ENCODE results near the gene CIROP.

The CIROP gene

DNA sequence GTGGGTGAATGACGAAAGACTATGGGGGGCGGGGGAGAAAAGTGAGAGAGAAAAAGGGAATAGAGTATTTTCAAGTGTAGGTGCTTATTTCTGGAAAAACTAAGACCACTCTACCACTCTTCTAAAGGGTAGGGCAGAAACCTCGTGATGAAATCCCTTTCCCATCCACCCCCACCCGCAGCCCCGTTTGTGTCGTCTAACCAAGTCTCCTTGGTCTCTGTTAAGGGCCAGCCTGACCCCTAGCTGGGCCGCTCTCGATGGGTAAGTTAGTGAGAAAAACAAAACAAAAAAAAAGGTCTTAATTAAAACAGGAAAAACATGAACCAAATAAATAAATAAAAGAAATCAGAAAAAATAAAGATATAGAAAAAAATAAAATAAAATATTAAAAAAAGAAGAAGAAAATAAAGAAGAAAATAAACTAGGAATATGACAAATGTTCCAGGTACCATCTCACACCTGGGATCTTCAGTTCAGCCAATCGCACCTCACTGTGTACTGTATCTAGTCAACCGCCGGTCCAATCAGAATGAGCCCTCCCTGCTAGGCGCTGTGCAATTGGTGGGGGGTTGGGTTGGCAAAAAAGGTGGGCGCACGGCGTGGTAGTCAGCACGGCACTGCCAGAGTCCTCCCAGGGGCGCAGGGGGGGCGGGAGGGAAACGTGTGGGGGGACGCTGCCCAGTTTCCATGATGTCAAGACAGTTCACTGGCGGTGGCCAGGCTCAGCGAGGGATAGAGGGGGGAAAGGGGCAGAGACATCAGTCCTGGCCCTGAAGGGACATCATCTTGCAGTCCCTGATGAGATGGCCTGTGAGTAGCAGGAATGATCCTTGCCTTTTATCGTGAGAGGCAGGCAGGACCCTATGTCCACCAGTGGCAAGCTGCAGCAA, 37.7 kb downstream of the CIROP start:
- DNase-seq (ENCODE audit: low read depth in 2 of 2), result no peak

DNA sequence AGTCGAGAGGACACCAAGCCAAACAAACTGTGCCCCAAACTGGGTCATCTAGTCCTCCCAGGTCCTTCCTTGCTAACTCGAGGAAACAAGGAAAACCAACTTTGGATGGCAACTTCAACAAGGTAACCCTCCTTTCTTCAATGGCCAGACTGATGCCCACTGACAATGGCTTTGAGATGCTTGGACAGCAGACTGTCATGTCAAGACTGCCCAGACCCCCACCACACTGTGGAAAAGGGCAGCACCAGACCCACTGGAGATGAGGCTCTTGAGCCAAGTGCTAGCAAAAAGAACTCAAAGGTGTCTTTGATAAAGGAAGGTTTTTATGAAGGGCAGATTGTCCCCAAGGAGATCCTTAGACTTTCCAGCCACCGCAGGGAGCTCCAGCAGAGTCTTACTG, 38.4 kb downstream of the CIROP start:
- no peak for DNase-seq (ENCODE audit: low read depth in 2 of 2)

DNA sequence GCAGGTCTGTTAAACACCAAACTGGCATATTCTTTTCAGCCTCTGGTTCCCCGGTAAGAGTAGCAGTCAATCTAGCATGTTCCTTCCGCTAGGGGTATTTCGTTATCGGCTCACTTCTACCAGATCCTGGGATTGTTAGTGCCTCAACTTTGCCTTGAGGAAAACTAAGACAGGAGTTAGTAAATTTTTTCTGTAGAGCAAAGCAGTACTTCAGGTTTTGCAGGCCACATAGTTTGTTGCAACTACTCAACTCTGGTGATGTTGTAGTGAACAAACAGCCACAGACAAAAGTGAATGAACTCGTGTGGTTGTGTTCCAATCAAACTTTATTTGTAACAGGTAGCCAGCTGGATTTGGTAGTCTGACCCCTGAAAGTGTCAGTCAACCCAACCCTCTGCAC, 41.2 kb downstream of the CIROP start:
- no peak for DNase-seq (ENCODE audit: low read depth in 2 of 2)

DNA sequence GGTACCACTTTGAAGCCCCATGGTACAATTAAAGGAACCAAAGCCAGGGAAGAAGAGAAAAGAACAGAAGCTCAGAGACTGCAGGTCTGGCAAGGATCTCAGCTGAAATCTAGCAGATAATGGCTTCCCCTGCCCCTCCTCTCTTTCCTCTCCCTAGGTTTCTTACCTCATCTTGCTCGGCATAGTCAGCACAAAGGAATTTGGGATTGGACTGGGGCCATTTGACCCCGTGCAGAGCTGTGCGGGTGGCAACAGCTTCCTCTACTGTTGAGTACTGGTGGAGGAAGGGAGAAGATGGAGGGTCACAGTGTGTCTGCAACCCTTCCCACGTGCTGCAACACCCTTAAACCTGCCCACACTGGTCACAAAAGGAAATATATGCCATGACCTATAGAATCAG, 42.8 kb downstream of the CIROP start:
- no peak for DNase-seq (ENCODE audit: low read depth in 2 of 2)

DNA sequence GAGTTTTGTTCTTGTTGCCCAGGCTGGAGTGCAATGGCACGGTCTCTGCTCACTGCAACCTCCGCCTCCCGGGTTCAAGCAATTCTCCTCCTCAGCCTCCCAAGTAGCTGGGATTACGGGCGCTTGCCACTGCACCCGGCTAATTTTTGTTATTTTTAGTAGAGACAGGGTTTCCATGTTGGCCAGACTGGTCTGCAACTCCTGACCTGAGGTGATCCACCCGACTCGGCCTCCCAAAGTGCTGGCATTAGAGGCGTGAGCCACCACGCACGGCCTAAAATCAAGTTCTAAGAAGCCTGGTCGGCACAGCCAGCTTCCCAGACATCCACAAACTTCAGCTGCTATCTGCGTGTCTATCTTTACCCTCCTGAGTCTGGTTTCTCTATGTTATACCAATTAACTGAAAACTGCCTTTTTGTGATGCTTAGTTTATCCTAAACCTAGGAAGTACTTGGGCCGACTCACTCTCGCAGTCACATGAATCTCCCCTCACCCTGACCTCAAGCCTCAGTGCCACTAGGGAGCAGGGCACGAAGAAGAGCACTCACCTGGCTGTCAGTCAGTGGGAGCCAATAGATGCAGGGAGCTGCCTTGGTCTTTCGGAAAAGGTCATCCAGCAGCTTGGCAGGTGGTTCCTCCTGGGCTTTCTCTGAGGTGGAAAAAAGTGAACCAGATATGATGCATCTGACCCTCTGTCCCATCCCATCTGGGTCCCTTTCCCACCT, 44.1 kb downstream of the CIROP start:
- DNase-seq (ENCODE audit: low read depth in 2 of 2), result no peak

DNA sequence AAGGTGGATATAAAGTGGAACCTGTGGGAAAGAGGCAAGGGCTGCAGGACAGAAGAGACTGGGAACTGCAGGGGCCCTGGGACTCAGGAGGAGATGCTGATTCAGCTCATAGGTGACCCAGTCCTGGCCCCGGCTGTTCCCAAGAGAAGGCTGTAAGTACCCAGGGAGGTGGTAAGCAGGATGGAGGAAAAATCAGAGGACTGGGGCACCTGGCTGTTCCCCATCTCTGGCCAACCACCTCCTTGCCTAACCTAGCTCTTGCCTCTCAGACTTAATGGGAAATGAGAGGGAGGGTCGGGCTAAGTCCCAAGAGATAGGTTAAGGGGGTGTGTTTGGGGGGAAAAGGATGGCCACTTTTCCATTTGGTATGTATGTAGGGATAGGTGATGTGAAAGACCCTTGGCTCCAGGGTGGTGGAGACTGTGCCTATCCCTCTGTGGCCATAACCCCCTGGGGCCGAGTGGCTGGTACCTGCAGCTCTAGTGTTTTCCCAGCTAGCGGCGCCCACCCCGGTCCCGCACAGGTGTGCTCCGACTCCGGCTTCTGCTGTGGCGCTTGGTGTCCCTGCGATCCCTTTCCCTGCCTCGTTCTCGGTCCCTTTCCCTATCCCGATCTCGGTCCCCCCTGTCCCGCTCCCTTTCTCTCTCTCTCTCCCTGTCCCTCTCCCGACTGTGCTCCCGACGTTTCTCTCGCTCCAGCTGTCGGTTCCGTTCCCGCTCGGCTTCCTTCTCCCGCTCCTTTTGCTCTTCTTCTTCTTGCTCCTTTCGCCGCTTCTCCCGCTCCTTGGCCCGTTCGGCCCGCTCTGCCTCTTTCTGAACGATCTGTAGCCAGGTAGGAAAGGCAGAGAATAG, 45.9 kb downstream of the CIROP start:
- no peak for DNase-seq (ENCODE audit: low read depth in 2 of 2)

DNA sequence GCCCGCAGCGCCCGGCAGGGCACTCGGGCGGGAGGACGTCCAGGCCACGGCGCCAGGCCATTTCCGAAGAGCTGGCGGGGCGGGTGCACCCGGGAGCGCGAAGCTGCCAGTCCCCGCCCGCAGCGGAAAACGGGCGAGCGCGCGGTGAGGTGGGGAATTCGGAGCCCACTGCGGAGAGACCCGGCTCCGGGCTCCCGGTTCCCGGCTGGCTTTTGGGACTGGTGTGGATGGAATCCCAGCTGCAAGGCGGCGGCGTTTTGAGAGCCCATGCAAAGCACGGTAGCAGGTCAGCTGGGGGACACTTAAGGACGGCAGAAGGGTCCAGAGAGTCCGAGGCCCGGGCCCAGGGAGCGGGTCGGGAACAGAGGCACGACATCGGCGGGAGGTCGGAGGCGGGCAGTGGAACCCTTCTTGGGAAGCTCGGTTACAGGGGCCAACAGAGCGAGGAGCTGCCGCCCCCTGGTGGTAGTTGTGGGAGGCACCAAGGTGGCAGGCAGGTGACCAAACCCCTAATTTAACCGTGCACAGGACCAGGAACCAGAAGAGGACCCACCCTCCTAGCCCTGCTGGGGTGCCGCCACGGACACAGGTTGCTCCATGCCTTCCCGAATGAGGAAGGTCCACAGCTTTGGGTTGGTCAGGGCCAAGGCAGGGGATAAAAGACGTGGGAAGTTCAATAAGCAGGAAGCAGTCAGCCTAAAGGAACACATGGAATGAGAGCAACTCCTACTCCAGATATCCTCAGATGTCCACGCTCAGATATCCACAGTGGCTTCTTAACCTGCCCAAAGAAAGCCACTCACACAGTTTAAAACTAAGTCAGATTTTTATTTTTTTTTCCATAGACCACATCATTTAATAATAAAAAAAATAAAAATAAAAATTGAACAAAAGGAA, 46.8 kb downstream of the CIROP start:
- DNase-seq (ENCODE audit: low read depth in 2 of 2), result peak; percentile 73 to 83

DNA sequence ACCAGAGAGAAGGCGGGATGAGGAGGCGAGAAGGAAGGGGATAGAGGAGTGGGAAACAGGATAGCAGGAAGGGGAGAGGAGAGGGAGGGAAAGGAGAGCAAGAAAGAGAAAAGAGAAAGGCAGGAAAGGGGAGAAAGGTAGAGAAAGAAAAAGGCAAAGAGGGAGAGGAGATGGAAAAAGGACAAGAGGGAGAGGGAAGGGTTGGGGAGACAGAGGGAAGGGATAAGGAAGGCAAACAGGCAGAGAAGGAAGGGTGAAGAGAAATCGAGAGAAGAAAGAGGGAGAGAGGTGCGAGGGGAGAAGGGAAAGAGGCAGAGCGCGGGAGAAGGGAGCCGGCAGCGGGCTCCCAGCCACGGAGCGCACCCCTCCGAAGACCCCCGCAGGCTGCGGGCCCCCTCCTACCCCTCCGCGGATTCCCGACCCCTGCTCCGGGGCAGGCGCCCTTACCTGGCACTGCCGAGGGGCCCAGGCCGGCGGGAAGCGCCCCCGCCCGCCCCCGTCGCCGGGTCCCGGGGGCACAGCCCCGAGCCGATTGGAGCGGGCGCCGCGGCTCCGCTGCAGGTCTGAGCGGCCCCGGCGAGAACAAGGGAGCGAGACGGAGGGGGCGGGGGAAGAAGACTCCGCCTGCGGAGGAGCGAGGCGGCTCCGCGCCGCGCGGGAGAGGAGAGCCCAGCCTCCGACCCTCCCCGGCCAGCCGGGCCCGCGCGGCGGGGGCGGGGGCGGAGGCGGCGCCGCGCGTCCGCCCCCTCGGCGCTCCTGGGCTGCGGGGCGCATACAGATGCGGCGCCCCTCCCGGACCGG, 47.6 kb downstream of the CIROP start, which contains the start of gene CDH24:
Gene CDH24 (minus strand): TSS at position 565 of the 801 bp plus-strand sequence. CDS start 1,787 bp downstream, outside the sequence.
- DNase-seq (ENCODE audit: low read depth in 2 of 2), result peak in 1 of 2 donors; percentile 47

DNA sequence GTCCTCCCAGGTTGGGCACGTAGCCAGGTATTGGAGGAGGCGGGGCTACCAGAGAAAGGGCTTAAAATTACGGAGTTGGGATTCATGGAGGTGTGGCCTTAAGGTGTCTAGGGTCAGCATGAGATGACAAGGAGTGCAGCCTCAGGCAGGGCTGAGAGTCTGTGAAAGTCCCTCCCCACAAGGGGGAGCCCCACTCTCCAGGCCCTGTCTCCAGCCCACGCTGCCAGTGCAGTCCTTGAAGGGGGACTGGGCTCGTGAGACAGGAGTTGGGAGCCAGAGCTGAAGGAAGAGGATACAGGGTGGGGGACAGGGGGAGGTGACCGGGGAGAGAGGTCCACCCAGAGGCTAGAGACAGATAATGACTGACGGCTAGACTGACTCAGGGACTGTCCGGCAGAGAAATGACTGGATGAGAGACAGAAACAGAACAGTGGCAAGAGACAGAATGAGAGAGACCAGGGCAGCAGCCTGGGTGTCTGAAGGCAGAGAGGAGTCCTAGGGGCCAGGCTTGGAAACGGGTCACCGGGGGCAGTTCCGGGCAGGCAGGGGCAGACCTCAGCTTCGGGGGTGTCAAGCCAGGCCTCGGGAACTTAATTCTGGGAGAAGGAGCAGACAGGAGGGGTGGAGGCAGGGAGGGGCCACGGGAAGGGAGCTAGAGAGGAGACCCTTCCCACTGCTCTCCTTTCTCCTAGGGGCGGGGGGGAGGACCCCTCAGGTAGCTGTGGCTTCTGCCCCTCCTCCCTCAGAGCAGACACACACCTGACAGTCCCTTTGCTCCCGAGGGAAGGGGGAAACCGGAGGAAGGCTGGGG, 48.4 kb downstream of the CIROP start:
- DNase-seq (ENCODE audit: low read depth in 2 of 2), result peak; percentile 34 to 44

DNA sequence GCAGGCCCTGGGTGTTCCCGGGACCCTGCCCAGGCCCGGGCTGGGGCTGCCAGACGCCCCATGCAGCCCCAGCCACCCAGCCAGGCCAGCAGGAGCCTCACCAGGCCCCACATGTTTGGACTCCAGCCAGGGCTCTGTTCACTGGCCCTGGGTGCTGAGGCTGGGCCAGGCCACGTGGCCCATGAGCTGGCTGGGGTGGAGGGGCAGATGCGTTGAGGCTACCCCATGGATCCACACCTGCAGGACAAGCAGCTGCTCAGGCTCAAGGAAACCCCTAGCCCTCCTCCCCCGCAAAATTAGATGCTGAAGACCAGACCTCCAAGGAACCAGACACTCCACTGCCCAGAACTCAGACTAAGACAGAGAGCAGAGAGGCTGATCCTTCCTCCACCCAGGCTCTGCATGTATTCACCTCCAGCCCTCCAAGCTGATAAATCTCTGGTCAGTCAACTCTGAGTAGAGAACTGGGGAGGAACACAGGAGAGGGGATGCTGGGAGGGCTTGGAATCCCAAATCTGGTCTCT, 49.1 kb downstream of the CIROP start:
- DNase-seq (ENCODE audit: low read depth in 2 of 2), result no peak

DNA sequence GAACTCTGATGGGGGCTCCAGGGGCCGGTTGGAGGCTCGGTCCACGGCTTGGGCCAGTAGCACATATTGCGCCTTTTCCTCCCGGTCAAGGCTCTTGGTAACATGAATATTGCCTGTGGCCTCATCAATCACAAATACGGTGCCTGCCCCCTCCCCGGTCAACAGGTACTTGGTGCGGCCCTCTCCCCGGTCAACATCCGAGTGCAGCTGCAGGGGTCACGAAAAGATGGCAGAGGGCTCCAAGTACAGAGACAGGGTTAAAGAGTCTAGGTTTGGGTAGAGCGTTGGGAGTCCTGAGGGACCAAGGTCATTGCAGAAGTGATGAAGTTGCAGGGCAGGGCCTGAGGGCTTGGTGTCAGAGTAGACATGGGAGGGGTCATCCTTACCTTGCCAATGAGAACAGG, 49.6 kb downstream of the CIROP start:
- no peak for DNase-seq (ENCODE audit: low read depth in 2 of 2)

DNA sequence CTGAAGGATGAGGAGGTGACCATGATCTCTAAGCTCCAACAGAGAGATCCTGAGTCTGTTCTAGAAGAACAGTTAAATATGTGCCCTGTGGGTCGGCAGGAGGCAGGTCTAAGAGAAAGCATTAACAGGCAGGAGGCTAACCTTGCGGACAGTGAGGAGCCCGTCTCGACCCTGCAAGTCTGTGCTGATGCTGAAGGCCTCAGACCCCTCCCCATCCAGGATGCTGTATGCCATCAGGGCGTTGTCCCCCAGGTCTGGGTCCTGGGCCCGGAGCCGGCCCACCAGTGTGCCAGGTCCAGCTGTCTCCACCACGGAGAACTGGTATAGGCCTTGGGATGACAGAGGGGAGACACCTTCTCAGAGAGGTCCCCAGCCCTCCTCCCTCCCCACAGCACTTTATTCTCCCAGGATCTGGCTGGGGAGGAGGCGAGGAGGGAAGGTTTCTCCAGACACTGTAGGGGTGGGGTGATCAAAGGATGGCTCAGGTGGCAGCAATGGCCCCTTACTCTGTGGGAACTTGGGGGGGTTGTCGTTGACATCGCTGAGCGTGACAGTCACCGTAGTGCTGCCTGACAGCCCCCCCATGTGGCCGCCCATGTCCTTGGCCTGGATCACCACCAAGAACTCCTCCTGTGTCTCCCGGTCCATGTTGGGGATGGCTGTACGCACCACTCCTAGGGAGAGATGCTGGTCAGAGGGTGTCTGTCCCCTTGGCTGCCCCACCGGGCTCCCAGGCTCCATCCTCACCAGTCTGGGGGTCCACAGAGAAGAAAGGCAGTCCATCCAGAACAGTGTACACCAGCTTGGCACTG, 50.6 kb downstream of the CIROP start:
- DNase-seq (ENCODE audit: low read depth in 2 of 2), result no peak

DNA sequence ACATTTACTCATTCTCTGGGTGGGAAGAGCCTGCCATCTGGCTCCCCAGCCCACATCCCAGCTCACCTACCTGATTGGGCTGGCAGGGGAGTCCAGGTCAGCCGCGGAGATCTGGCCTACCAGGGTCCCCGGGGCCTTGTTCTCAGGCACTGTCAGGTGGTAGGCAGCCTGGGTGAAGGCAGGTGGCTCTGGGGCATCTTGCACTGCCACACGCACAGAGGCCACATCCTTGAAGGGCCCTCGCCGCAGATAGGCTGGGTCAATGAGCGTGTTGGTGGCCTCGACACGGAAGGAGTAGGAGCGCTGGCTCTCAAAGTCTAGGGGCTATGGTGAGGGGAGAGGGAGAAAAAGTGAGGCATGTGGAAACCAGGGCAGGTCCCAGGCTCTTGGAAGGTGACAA, 51.4 kb downstream of the CIROP start:
- DNase-seq (ENCODE audit: low read depth in 2 of 2), result no peak

DNA sequence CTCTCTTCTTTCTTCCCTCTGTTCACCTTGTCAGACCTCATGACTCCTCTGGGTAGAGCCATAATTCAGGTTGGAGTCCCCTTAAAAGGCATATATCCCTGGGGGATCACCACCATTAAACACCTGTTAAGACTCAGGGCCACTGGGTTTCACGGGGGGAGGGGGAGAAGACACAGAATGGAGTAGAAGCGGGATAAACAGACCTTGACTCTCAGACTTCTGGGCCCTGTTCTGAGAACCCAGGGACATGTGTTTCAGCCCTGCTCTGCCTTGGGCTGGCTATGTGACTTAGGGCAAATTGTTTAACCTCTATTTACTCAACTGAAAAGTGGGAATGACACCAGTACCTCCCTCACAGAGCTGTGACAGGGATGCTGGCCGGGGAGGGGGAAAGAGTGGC, 52.1 kb downstream of the CIROP start:
- DNase-seq (ENCODE audit: low read depth in 2 of 2), result no peak

DNA sequence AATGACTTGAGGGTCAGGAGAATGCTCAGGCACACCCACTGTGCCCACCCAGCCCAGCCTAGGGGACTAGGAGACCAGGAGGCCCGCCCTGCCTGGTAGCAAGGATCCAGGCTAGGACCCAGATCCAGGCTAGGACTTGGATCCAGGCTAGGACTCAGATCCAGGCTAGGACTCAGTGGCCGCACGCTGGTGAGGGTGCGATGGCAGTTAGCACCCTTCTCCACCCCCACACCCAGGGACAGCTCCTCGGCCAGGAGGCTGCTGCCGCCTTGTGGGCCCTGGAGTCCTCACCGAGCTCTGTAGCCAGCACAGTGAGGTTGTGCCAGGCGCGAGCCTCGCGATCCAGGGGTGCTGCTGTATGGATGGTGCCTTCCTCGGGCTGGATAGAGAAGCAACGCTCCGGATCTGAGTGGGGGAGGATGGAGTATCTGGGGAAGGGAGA, 52.6 kb downstream of the CIROP start:
- DNase-seq (ENCODE audit: low read depth in 2 of 2), result no peak

DNA sequence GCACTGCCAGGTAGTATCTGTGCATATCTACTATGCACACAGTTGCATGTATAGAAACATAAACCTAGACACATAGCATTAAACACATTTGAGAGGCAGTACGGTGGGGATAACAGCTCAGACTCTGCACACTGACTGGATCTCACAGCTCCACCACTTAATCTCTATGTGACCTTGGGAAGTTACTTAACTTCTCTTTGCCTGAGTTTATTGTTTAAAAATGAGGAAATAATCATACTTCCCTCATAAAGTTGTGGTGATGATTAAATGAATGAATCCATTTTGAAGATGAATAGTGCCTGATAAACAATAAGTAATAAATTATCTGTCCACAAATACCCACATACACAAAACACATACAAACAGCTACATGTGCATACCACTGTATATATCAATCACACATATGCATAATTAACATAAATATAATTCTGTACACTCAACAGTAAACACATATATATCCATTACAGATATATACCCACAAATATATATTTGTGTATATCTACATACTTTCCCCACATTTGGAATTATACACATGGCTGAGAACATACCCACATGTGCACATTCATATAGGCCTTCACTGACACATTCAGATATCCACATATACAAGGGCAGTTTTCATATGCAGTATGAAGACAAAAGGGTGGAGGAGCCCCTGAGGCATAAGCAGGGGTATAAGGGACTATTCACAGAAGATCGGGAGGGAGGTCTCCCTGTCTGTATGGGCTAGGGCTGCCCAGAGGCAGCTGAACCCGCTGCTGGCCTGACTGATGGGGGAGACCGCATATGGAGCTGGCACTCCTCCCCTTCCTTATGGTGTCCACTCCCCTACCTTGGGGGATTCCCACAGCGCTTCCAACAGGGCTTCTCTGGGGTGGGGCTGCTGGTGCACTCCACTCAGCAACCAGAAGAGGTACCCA, 53.4 kb downstream of the CIROP start:
- no peak for DNase-seq (ENCODE audit: low read depth in 2 of 2)
